Measurements from ENCODE around the gene RFPL1. TPM values are rescaled to one million over a fixed set of nuclear protein-coding genes. Genes with fewer than 3 reads are reported as not detected.

Gene RFPL1
- total and polyA plus RNA-seq, 2 of the 13 experiments (the other 11 are each of a cell fraction or from before 2014, with no cell fraction given), result not detected

DNA sequence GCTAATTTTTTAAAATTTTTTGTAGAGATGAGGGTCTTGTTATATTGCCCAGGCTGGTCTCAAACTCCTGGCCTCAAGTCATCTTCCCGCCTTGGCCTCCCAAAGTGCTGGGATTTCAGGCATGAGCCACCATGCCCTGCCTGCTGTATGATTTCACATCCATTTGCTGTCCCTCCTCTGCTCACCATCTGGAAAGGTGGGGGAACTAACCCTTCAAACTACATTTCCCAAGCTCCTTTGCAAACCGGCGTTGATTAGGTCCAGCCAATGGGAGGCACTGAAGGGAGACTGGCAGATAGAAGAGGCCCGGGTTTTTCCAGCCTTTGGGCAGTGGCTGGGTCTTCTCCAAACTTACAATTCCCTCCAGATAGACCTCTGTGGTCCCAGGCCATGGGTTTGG, 19.3 kb downstream of the RFPL1 start (continued):
- TF ChIP-seq, protein P1, sequence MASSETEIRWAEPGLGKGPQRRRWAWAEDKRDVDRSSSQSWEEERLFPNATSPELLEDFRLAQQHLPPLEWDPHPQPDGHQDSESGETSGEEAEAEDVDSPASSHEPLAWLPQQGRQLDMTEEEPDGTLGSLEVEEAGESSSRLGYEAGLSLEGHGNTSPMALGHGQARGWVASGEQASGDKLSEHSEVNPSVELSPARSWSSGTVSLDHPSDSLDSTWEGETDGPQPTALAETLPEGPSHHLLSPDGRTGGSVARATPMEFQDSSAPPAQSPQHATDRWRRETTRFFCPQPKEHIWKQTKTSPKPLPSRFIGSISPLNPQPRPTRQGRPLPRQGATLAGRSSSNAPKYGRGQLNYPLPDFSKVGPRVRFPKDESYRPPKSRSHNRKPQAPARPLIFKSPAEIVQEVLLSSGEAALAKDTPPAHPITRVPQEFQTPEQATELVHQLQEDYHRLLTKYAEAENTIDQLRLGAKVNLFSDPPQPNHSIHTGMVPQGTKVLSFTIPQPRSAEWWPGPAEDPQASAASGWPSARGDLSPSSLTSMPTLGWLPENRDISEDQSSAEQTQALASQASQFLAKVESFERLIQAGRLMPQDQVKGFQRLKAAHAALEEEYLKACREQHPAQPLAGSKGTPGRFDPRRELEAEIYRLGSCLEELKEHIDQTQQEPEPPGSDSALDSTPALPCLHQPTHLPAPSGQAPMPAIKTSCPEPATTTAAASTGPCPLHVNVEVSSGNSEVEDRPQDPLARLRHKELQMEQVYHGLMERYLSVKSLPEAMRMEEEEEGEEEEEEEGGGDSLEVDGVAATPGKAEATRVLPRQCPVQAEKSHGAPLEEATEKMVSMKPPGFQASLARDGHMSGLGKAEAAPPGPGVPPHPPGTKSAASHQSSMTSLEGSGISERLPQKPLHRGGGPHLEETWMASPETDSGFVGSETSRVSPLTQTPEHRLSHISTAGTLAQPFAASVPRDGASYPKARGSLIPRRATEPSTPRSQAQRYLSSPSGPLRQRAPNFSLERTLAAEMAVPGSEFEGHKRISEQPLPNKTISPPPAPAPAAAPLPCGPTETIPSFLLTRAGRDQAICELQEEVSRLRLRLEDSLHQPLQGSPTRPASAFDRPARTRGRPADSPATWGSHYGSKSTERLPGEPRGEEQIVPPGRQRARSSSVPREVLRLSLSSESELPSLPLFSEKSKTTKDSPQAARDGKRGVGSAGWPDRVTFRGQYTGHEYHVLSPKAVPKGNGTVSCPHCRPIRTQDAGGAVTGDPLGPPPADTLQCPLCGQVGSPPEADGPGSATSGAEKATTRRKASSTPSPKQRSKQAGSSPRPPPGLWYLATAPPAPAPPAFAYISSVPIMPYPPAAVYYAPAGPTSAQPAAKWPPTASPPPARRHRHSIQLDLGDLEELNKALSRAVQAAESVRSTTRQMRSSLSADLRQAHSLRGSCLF (CRISPR knock-in tag; IDR thresholded peaks at IDR 0.05; ENCODE audit: borderline replicate concordance), result no peak

DNA sequence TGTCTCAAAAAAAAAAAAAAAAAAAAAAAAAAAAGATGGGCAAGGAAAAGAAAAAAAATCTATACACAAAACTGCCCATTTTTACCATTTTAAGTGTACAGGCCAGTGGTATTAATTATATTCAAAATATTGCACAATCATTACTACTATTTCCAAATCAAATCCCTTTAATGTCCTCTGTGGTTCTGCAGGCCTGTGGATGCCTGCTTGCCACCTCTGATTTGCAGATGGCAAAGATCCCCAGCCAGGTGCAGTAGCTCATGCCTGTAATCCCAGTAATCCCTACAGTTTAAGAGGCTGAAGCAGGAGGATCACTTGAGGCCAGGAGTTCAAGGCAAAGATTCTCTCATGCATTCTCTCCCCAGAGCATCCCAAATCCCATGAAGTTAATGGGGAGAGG, 20.2 kb downstream of the RFPL1 start:
- TF ChIP-seq DNMT1 (CRISPR knock-in tag; IDR thresholded peaks at IDR 0.05) (no peak), CEBPB (IDR thresholded peaks at IDR 0.05; ENCODE audit: borderline replicate concordance, low read depth, low read length) (peak; percentile 63; the same call in 1 of the 2 replicates), ZNF101 (CRISPR knock-in tag; IDR thresholded peaks at IDR 0.05; ENCODE audit: borderline replicate concordance, low read depth) (no peak)
- intact Hi-C loops (cut with micrococcal nuclease; ENCODE audit: unreplicated experiment), result no loop called here
- ATAC-seq (no peak), FAIRE-seq (no peak), DNase-seq (ENCODE audit: low spot score) (no peak)
- POLR2A ChIA-PET, result no interaction called here
- no peak overlapping the region for H3K4me2 ChIP-seq (ENCODE audit: low read depth, low read length)
- no peak overlapping the region for H2AFZ ChIP-seq (ENCODE audit: low read length)
- no peaks in the 10 kb centered on the region for H3K36me3 ChIP-seq (replicated peaks in 1 of 2; ENCODE audit: control insufficient read depth in 1 of 2, insufficient read depth in 2 of 2, low read length in 2 of 2)
- H4K20me1 ChIP-seq (ENCODE audit: insufficient read depth, low read length), result no peaks in the 10 kb centered on the region
- H3K27ac ChIP-seq (ENCODE audit: extremely low read length, insufficient read depth, low read length), result no peak overlapping the region
- CTCF ChIA-PET (ENCODE audit: low intra/inter-chr PET ratio, low total read pairs), result no interaction called here
- H3K4me1 ChIP-seq (ENCODE audit: insufficient read depth, low read length), result no peaks in the 10 kb centered on the region
- no peaks in the 10 kb centered on the region for H3K9me3 ChIP-seq (ENCODE audit: low read length)
- no TSS peak for BruUV-seq (replicated peaks)
- no peak overlapping the region for H3K4me3 ChIP-seq (replicated peaks in 1 of 3; ENCODE audit: insufficient read depth in 1 of 3, low read depth in 2 of 3, low read length in 3 of 3)
- peaks cover 2 to 10% of the 10 kb centered on the region in 2 experiments; a peak in 3 of 5 replicates for H3K27me3 ChIP-seq (ENCODE audit: control insufficient read depth in 1 of 2, insufficient read depth in 2 of 2, low read length in 2 of 2)
- H3K9ac ChIP-seq (ENCODE audit: insufficient read depth, low read depth, low read length), result no peak overlapping the region
- no peaks in the 10 kb centered on the region for H3K79me2 ChIP-seq (ENCODE audit: insufficient read depth, low read length)
- in situ Hi-C loops (cut with HindIII; ENCODE audit: extremely low pct_ligation_motif_present, low pct_unique_long_range_greater_than_20kb), result no loop called here
